GM10847 (cell line): ENCODE measurements around the gene REPS2.

Experiments used
- POLR2A ChIP-seq: IDR thresholded peaks from 2 replicates; pipeline ENCODE4 v1.6.1; 2011; ENCODE audit not compliant: insufficient read length; ENCODE audit errors: extremely low read depth

REPS2 gene

DNA sequence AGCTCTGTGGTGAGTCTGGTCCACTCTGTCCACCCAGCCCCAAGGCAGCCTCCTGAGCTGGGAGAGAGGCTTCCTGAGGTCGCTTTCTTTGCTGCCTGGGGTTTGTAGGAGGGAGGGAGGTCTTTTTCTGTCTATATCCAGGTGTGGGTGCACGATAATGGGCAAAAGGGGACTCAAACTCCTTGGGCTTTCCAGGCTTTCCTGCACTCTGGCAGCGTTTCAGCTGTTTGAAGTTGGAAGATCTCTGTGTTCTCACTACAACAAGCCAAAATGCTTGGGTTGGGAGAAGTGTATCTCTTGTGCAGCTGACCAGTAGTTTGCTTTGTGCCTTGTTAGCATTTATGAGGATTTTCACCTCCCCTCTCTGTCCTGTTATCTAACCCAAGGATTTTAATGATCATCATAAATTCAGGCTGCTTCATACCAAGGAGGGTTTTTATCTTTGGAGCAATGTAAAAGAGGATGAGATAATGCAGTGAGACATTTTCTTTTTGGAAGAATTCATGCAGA, 126.3 kb downstream of the REPS2 start:
- TF ChIP-seq POLR2A = no peak

DNA sequence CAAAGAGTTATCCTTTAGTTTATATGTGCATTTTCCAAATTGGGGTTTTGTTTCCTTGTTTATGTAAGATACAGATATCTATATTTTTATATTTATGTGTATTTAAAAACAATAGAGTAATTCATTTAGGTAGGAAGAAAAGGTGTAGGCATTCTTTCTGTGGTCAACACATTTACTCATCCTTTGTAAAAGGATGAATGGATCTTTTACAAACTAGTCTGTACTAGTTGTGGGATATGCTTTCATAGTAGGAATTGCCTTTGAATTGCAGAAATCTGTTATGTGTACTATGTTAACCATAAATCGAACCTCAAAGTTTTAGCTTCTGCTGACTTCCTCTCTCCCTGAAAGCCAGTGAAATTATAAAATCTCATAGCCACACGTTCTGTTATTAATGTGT, 128.5 kb downstream of the REPS2 start:
- no peak for TF ChIP-seq POLR2A

GRCh38 chrX:17077361-17077760, 130.9 kb downstream of the REPS2 start:
- no peak for TF ChIP-seq POLR2A

DNA sequence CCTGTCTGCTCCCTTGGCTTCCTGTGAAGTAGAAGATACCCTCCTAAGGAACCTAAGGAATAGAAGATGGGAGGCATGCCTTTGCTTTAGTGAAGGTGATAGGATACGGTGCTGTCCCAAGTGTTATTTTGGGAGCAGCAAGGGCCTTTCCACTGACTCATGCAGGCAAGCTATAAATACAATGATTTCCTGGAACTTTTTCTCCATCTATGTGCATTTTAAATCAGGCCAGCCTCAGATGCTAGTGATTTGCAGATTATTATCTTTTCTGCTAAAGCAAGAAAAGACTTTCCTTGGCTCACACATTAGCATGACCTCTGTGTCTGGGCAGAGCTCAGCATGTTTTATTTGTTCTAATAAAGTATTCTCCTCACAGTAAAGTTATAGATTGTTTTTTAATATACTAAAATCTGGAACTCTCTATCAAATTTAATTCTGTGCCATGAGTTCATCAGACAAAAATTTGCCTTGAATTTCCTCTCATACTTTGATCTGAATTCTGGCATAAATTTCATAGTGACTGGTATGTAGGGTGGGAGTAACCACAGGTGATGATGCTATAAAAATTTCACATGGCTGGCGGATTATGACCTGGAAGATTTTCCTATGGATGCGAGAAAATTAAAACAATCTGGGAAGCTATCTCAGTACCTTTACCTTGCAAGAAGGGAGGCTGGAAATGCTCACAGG, 131.7 kb downstream of the REPS2 start:
- no peak for TF ChIP-seq POLR2A

DNA sequence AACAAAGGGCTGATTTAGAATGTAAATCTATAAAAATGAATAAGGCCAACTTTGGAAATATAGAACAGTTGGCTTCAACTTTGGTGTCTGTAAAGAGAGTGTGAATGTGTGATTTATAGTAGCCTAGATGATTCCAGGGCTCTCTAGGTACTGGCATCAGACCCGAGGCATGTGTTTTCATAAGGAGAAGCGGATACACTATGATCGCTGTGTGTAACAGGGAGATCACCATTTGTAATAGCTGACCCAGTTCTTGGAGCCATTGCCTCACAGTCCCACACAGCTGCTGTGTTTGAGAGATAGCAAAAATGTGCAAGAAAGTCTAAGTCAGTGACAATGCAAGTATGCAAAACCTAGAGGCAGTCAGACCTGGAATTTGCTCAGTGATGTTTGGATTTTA, 135.1 kb downstream of the REPS2 start:
- TF ChIP-seq POLR2A = no peak

- no peak for TF ChIP-seq POLR2A
These were observed 135.5 kb downstream of the REPS2 start for GRCh38 chrX:17081968-17082367.

GRCh38 chrX:17082831-17083230, 136.4 kb downstream of the REPS2 start:
- no peak for TF ChIP-seq POLR2A

- no peak for TF ChIP-seq POLR2A
These were observed 139.9 kb downstream of the REPS2 start for GRCh38 chrX:17086317-17086716.

GRCh38 chrX:17095161-17095560, 148.7 kb downstream of the REPS2 start:
- TF ChIP-seq POLR2A = no peak

DNA sequence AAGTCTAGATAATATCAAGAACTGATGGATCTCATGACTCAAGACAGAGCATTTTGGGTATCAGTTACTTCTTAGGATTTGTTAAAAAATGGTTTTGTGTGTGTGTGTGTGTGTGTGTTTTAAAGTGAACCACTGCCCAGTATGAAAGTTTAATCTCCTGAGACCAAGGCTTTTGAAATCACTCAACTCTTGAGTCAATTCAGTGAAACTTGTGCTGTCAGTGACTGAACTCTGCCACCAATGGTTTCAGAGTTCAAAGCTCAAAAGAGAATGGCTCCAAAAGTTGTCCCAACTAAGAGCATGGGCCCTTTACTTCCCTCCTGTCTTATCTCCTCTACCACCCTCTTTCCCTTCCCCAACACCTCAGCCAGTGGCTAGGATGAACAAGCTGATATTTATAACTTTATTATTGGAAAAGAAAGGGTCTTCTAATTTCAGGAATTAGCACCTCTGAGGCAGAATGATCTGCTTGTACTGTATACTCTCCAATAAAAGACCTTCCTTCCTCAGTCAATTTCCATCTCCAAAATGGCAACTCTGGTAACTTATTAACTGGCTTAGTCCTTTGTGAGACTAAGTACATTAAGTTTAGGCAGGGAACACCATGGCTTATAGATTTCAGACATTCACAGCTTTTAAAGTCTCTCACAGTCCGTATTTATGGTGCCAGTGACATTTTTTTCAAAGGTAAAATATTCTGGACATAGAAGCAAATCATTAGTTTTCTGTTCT, 152.2 kb downstream of the REPS2 start:
- TF ChIP-seq POLR2A = no peak

GRCh38 chrX:17104433-17104832, 158.0 kb downstream of the REPS2 start:
- TF ChIP-seq POLR2A = no peak

- TF ChIP-seq POLR2A = no peak
These were observed 174.4 kb downstream of the REPS2 start for GRCh38 chrX:17120816-17121215.

- TF ChIP-seq POLR2A = no peak
These were observed 207.5 kb downstream of the REPS2 start for GRCh38 chrX:17154001-17154400.

DNA sequence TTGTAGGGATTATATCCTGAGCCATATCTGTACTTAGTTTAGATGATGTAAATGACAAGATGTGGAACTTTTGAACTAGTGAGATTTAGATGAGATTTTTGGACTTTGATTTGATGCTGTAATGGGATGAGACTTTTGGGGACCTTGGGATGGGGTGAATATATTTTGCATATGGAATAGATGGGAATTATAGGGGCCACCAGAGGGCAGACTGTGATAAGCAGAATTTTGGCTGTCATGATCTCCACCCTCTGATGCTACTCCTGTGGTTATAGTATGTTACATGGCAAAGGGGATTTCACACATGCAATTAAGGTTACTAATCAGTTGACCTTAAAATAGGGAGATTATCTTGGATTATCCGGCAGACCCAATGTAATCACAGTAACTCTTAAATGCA, 214.5 kb downstream of the REPS2 start:
- no peak for TF ChIP-seq POLR2A

- TF ChIP-seq POLR2A = no peak
These were observed 215.5 kb downstream of the REPS2 start for GRCh38 chrX:17161991-17162390.

DNA sequence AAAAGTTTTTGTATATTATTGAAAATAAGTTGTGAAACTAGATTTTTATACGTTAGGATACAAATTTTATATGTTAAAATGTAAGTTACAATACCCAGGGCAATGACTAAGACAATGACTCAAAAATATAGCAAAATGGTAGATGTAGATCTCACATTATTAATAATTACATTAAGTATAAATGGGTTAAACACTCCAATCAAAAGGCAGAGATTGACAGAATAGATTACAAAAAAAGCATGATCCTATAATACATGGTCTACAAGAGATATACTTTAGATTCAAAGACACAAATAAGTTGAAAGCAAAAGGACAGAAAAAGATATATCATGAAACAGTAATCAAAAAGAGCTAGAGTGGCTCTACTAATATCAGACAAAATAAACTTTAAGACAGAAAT, 217.6 kb downstream of the REPS2 start:
- no peak for TF ChIP-seq POLR2A
